ENCODE results near the gene PRDX1.
"Not testable (repeated sequence)": the region's sequence is repeated elsewhere in the genome, so short reads cannot be mapped to it uniquely, and the experiment has no call there.

Gene PRDX1

DNA sequence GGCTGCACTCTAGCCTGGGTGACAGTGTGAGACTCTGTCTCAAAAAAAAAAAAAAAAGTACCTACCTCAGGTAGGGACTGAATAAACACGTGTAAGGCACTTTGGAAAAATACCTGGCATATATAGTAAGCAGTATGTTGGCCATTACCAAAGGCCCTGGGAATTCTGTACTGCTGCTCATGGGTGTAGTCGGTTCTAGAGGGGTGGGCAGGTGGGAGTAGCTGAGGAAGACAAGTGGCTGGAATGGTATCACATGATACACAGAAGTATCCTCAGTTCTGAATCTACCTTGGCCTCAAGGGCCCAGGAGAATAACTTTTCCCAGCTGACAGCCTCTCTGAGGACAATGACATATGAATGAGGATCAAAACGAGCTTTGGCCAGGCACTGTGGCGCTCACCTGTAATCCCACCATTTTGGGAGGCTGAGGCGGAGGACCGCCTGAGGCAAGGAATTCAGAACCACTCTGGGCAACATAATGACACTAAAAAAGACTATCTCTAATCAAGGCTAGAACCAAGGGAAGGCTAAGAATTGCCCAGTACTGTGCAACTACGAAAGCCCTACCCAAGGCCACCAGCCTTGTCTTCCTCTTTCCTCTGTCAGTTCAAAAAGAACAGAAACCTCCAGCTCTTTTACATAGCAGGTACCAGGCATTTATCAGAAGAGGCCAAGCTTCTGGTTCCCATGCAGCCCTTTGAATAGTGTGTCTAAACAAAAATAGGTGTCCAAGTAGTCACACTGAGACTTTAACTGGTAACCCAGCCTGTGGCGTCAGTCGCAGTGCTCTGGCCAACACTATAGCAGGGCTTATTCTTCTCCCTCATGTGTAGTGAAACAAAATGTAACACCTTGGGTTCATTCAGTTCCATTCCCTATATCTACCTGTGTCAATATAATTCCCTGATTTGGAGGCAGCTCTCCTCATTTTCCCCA is 11.4 kb downstream of the PRDX1 start:
- peak in 1 of 42 donors; percentile 14 for DNase-seq
- intact Hi-C loops (cut with DNase I) = no loop called here

DNA sequence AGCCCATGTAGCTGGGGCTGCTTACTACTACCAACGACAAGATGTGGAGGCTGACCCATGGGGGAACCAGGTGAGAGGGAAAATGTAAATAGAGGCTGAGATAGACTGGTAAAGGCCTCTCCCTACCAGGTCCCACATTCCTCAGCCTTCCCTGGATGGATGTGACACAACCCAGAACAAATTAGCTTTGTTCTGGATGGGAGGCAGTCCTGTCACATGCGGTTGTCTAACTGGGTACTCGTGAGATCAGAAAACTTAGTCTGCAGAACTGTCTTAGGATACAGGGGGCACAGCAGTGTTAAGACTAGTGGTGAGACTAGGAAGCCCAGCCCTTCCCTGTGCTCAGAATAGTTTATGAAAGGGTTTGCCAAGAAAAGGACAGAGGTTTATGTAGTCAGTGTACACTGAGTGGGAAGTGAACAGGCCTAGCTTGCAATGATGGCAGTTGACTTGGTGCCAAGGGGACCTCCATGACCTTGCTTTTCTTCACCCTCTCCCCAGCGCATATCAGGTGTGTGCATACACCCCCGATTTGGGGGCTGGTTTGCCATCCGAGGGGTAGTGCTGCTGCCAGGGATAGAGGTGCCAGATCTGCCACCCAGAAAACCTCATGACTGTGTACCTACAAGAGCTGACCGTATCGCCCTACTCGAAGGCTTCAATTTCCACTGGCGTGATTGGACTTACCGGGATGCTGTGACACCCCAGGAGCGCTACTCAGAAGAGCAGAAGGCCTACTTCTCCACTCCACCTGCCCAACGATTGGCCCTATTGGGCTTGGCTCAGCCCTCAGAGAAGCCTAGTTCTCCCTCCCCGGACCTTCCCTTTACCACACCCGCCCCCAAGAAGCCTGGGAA is 13.2 kb downstream of the PRDX1 start:
- no peak for DNase-seq
- intact Hi-C loops (cut with DNase I) = no loop called here

DNA sequence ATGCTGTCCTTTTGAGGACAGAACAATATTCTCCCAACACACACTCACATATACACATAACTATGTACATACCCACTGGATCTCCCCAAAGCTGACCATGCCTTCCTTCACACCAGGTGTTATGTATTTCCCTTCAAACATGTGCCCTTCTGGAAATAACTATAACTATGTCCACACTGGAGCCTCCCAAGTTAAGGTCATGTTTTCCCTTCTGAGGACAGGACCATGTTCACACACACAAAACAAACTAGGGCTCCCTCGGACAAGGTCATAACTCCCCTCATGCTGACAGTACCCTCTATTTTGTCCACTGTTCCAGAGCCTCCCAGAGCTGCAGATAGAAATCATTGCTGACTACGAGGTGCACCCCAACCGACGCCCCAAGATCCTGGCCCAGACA is 13.8 kb downstream of the PRDX1 start:
- DNase-seq = no peak
- intact Hi-C loops (cut with DNase I) = no loop called here

DNA sequence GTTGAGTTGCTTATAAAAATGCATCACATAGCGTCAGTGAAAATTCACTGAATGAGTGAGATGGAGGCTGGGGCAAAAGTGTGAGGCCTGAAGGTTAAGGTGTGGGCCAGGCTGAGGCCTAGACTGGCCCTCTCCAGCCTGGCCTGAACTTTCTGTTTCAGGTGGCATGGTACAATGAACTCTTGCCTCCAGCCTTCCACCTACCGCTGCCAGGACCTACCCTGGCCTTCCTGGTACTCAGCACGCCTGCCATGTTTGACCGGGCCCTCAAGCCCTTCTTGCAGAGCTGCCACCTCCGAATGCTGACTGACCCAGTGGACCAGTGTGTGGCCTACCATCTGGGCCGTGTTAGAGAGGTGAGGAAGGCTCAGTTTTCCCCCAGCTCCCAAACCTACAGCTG is 14.5 kb downstream of the PRDX1 start:
- no peak for DNase-seq
- intact Hi-C loops (cut with DNase I) = no loop called here

DNA sequence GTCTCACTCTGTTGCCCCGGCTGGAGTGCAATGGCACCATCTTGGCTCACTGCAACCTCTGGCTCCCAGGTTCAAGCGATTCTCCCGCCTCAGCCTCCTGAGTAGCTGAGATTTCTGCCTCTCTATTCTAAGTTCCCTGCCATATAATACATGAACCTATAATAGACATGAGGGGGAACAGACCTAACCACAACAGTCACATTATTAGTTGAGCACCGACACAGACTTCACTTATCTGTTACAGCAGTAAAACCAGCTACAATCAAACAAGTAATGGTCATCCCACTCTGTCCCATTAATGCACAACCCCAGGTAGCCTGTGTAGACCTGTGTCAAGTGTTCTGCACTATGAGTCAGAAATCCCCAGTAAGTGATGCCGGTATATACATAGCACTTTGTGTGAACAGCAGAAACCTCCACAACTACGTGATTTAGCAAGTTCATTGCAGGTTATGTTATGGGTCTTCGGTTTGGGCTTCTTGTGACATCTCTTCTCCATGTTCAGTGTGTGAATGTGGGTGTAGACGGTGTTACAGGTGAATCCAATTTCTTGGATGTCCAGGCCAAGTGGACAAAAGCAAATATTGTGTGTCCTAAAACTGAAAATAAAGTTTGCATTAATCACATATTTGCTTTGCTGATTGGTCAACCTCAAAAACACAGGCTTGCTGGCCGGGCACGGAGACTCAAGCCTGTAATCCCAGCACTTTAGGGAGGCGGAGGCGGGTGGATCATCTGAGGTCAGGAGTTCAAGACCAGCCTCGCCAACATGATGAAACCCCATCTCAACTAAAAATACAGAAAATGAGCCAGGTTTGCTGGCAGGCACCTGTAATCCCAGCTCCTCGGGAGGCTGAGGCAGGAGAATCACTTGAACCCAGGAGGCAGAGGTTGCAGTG is 18.0 kb downstream of the PRDX1 start:
- DNase-seq = peak in 1 of 42 donors; percentile 7
- intact Hi-C loops (cut with DNase I) = no loop called here

DNA sequence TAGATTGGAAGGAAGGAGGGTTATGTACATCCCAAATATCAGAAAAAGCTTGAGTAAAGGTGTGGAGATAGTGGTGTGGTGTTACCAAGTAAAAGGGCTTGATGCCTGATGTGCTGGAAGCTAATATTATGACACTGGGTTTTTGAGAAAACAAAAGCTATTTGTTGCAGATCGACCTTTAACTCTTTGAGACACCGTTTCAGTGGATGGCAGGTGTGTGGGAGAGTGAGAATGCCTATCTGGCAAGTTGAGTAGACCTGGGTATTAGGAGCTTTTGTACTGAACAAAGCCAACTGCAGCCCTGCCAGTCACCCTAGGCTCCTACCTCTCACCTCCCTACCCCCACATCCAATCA is 20.2 kb downstream of the PRDX1 start:
- peak in 1 of 42 donors; percentile 1 for DNase-seq

DNA sequence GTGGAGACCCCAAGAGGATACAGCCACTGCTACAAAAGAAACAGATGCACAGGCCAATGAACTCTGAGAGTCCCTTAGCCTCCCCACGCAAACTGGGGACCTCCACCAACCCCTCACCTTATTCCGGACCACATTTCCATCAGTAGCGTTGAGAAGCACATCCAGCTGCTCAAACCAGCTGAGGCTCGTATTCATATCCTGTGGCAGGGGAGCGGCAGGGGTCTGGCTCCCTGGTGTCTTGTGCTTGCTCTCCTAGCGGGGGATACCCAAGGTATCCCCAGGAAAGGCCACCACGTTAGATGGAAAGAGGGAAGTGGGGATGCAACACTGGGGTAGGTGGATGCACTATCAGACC is 22.3 kb downstream of the PRDX1 start:
- intact Hi-C loops (cut with DNase I) = loop anchor here (10.0 kb wide), 1 partner anchor 295 kb away; the partner anchor contains the start of gene ZSWIM5

More for the DNA sequence above, 20.2 kb downstream of the PRDX1 start:
- intact Hi-C loops (cut with DNase I) = no loop called here

DNA sequence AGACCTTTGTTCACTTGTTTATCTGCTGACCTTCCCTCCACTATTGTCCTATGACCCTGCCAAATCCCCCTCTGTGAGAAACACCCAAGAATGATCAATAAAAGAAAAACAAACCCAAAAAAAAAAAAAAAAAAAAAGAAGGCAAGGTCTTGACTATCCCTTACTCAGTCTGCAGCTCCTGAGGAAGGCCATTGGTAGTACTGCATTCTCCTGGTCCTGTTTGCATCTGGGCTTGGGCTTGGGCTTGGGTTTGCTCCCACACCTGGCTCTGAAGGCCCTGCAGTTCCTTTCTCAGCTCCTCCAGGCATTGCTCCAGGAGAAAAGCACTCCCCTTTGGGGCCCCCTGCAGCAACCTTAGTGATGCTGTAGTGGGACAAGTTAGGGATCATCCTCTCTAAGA is 23.4 kb downstream of the PRDX1 start:
- no peak for DNase-seq
- intact Hi-C loops (cut with DNase I) = loop anchor here (10.0 kb wide), 1 partner anchor 293 kb away; the partner anchor contains the start of gene ZSWIM5

More for the DNA sequence above, 22.3 kb downstream of the PRDX1 start:
- DNase-seq = no peak

DNA sequence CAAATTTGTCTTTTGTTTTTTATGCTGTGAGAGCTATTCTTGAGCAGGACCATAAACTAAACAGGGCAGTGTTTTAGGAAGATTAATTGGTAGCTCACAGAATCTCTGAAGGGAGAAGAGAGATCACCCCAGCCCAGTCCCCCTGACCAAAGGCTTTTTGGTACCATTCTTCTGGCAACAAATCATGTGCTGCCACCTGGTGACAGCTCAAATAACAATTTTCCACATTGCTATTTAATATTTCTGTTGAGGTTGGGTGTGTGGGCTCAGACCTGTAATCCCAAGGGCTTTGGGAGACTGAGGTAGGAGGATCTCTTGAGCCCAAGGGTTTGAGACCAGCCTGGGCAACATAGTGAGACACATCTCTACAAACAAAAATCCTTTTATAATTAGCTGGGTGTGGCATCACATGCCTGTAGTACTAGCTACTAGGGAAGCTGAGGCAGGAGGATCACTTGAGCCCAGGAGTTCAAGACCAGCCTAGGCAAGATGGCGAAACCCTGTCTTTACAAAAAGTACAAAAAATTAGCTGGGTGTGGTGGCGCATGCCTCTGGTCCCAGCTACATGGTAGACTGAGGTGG is 28.5 kb downstream of the PRDX1 start:
- peak in 34 of 42 donors; percentile 45 to 89 (median 65) for DNase-seq
- intact Hi-C loops (cut with DNase I) = loop anchor here (2.0 to 10.0 kb wide), 3 partner anchors 132 to 481 kb away; partner anchors contain the start of genes HECTD3, UROD and ZSWIM5

DNA sequence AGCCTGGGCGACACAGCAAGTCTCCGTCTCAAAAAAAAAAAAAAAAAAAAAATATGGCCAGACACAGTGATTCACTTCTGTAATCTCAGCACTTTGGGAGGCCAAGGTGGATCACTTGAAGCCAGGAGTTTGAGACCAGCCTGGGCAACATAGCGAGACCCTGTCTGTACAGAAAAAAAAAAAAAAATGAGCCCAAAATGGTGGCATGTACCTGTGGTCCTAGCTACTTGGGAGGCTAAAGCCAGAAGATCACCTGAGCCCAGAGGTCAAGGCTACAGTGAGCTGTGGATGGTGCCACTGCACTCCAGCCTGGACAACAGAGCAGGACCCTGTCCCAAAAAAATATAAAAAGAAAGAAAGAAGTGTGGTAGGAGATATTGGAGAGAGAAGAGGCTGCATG is 29.0 kb downstream of the PRDX1 start:
- no peak for DNase-seq
- intact Hi-C loops (cut with DNase I) = loop anchor here (2.0 to 10.0 kb wide), 3 partner anchors 132 to 480 kb away; partner anchors contain the start of genes HECTD3, UROD and ZSWIM5

DNA sequence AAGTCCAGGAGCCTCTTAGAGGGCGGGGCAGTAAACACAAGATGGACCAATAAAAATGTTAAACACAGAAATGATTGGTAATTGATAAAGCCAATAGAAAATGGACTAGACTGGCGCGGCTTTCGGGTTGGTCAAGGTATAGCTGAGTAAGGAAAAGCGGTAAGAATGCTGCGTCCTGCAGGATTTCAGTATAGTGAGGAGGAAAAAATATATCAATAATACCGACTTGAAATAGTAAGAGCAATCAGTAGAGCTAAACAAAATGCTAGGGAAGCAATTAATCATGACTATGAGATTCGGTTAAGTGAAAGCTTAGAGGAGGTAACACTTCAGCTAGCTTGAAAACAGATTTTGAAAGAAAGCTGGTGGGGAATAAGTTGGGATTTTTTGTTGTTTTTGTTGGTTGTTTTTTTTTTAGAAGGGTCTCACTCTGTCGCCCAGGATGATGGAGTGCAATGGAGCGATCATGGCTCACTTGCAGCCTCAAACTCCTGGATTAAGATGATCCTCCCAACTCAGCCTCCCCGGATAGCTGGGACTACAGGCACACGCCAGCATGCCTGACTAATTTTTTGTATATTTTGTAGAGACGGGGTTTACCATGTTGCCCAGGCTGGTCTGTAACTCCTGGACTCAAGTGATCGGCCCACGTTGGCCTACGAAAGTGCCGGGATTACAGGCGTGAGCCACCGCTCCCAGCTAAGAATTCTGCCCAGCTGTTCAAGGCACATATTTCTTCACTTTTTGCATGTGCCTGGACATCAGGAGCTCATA is 30.0 kb downstream of the PRDX1 start:
- intact Hi-C loops (cut with DNase I) = loop anchor here (2.0 to 10.0 kb wide), 3 partner anchors 131 to 479 kb away; partner anchors contain the start of genes HECTD3, UROD and ZSWIM5
- no peak for DNase-seq

DNA sequence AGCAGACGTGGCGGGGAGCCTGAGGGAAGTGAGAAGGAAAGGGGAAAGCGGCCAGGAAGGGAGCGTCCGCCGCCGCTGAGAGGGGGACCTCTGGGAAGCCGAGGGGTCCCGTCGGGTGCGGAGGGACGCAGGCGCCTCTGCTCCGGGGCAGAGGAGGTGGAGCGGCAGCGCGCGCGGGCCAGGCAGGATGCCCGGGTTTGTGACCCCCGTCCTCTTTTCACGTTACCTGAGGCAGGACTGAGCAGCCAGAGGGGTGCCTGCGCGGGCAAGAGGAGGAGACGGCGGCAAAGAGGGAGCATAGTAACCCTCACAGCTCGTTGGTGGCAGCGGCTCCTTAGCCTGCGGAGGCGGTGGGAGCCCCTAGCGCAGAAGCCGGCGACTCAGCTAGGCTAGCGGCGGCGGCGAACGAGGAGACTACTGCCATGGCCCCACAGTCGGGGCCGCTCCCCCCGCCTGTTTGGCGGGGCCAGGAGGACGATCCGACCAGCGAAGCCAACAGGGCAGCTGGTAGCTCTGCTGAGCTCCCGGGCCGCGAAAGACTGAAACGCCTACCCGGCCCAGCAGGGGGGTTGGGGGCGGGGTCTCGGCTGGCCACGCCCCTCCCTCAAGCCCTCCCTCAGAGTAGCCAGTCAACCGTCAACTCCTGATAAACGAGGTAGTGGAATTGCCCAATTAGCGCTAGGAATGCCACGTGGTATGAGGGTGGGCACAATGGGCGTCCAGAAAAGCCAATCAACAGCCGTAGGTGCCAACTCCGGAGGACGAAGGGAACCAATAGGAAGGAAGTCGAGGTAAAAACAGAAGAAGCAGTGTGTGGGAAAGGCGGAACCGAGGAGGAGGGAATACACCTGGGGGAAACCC is 30.8 kb downstream of the PRDX1 start, which contains the start of gene TESK2:
Gene TESK2 (minus strand): TSS at position 538 of the 861 bp plus-strand sequence. CDS start 33,378 bp downstream, outside the sequence.
- DNase-seq = peak; percentile 96 to 100 (median 99)
- intact Hi-C loops (cut with DNase I) = loop anchor here (5.0 to 10.0 kb wide), 2 partner anchors 286 to 479 kb away; partner anchors contain the start of genes HECTD3, UROD and ZSWIM5

DNA sequence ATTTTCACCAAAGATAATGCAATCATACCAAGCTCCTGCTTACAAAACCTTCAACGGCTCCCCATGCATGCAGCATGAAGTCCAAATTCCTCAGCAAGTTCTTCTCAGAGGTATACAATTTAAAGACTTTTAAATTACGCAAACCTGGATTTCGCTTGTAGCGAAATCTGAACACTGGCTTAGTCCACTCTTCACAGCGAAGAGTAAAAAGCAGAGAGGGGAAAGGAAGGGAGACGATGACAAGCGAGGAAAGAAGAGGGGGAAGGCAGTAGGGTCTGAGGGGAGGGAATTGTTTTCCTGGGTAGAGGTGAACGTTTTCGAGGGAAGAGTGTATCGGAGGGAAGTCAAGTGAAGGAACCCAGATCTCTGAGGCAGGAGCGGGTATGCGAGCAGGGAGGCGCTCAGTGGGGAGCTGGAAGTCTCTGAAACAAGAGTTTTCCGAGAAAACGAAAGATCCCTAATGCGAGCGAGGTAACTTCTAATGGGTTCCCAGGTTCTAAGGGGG is 31.5 kb downstream of the PRDX1 start:
- peak in 14 of 42 donors; percentile 16 to 71 (median 35) for DNase-seq
- intact Hi-C loops (cut with DNase I) = loop anchor here (5.0 to 10.0 kb wide), 2 partner anchors 285 to 478 kb away; partner anchors contain the start of genes HECTD3, UROD and ZSWIM5

DNA sequence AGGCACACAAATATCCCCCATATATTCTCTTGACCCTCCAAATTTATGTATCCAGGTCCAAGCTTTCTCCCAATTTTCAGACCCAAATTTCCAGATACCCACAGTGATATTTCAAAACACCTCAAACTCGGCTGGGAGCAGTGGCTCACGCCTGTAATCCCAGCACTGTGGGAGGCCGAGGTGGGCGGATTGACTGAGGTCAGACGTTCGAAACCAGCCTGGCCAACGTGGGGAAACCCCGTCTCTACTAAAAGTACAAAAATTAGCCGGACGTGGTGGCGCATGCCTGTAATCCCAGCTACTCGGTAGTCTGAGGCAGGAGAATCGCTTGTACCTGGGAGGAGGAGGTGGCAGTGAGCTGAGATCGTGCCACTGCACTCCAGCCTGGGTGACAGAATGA is 32.3 kb downstream of the PRDX1 start:
- DNase-seq; intact Hi-C loops (cut with DNase I): not testable (repeated sequence)

DNA sequence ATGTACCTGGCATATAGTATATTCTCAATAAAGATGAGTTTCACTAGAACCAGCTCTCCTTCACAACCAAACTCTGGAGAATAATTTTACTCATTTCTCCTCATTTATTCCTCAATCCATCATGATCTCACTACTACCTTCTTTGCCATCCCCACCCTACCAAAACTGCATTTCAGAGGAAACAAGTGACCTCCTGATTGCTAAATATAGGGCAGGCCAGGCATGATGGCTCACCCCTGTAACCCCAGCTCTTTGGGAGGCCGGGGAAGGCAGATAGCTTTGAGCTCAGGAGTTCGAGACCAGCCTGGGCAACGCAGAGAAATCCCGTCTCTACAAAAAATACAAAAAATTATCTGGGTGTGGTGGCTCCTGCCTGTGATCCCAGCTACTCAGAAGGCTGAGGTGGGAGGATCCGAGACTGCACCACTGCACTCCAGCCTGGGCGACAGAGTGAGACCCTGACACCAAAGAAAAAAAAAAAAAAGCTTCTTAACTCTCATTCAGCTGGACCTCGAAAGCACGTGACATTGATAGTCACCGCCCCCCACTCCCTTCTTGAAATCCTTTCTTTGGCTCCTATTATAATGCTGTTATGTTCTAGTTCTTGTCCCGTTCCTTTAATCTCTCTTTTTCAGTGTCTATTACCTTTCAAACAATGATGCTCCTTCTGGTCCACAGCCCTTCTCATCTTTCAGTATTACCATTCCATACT is 32.9 kb downstream of the PRDX1 start:
- intact Hi-C loops (cut with DNase I) = no loop called here
- DNase-seq = no peak

Measured in head of caudate nucleus (tissue), 42 donors.